IMR-90 (cell line): Measurements from ENCODE around the gene CAPSL. TPM values are rescaled to one million over a fixed set of nuclear protein-coding genes. Genes with fewer than 3 reads are reported as not detected.

ENCODE experiments used
- ATAC-seq: fragments of 200-7000 bp; cut with Tn5 transposase; 2 replicates; pipeline ENCODE4 v1.9.1; 2020; ENCODE audit warnings: low read depth, mild to moderate bottlenecking, moderate library complexity
- BruUV-seq: library from RNA; stranded (reverse); fragments of 400-500 nt; replicated peaks from 2 replicates; lab custom pipeline; 2021; lab: Mats Ljungman, UMichigan
- CTCF ChIA-PET: fragments of 300-600 bp; formaldehyde crosslinking; extraction: SDS; loops from one replicate; lab custom pipeline; 2021; ENCODE audit warnings: antibody characterized with exemption; lab: Yijun Ruan, JAX
- POLR2A ChIA-PET: fragments of 300-600 bp; sonication (Branson Sonifier 250); formaldehyde crosslinking; loops from one replicate; lab custom pipeline; 2022; ENCODE audit warnings: antibody characterized with exemption; ENCODE audit not compliant: unreplicated experiment; lab: Charles Lee
- DNase-seq: peaks from one replicate; pipeline ENCODE4 v3.0.0; 2013
- H2AFZ ChIP-seq: replicated peaks from 2 replicates; pipeline ENCODE3; 2013; ENCODE audit warnings: low read length, mild to moderate bottlenecking; ENCODE audit not compliant: poor library complexity
- H2AK5ac ChIP-seq: 2 replicates; pipeline ENCODE4 v1.6.1; 2013; ENCODE audit warnings: low read depth, low read length, inconsistent platforms
- H2AK9ac ChIP-seq: replicated peaks from 2 replicates; pipeline ENCODE3; 2013; ENCODE audit warnings: mild to moderate bottlenecking, low read depth, low read length, moderate library complexity; ENCODE audit not compliant: poor library complexity
- H2BK120ac ChIP-seq: 2 replicates; pipeline ENCODE4 v1.6.1; 2013; ENCODE audit warnings: low read depth, low read length, inconsistent platforms
- H2BK15ac ChIP-seq: 3 replicates; pipeline ENCODE4 v1.6.1; 2013; ENCODE audit warnings: low read depth, low read length, inconsistent platforms
- H2BK20ac ChIP-seq: 2 replicates; pipeline ENCODE4 v1.6.1; 2013; ENCODE audit warnings: low read depth, mild to moderate bottlenecking, inconsistent platforms, low read length, moderate library complexity
- H2BK5ac ChIP-seq: 2 replicates; pipeline ENCODE4 v1.6.1; 2013; ENCODE audit warnings: mild to moderate bottlenecking, low read depth, low read length, inconsistent platforms; ENCODE audit not compliant: poor library complexity, severe bottlenecking
- H3K14ac ChIP-seq: replicated peaks from 2 replicates; pipeline ENCODE4 v1.6.1; 2013; ENCODE audit warnings: low read depth, low read length, inconsistent platforms
- H3K18ac ChIP-seq: 2 replicates; pipeline ENCODE4 v1.6.1; 2013; ENCODE audit warnings: low read depth, low read length, control low read depth
- H3K23ac ChIP-seq: 2 replicates; pipeline ENCODE4 v1.6.1; 2013; ENCODE audit warnings: low read depth, low read length, inconsistent platforms
- H3K27ac ChIP-seq: 2 replicates; pipeline ENCODE4 v1.5.1; 2013; ENCODE audit warnings: mild to moderate bottlenecking, control low read depth, low read length; ENCODE audit not compliant: insufficient read depth
- H3K27me3 ChIP-seq: 2 replicates; pipeline ENCODE4 v1.6.1; 2013; ENCODE audit warnings: low read length; ENCODE audit not compliant: control insufficient read depth, insufficient read depth
- H3K36me3 ChIP-seq: 2 replicates; pipeline ENCODE4 v1.6.1; 2013; ENCODE audit warnings: low read length, mixed read lengths; ENCODE audit not compliant: control insufficient read depth, insufficient read depth
- H3K4ac ChIP-seq: 2 replicates; pipeline ENCODE4 v1.6.1; 2013; ENCODE audit warnings: low read depth, low read length, inconsistent platforms
- H3K4me1 ChIP-seq: 2 replicates; pipeline ENCODE4 v1.6.1; 2013; ENCODE audit warnings: low read length, mixed read lengths; ENCODE audit not compliant: control insufficient read depth, insufficient read depth
- H3K4me2 ChIP-seq: 2 replicates; pipeline ENCODE4 v1.6.1; 2013; ENCODE audit warnings: low read depth, mild to moderate bottlenecking, control low read depth, low read length, moderate library complexity
- H3K4me3 ChIP-seq: 2 replicates; pipeline ENCODE4 v1.5.1; 2013; ENCODE audit warnings: low read depth, mild to moderate bottlenecking, control low read depth, low read length, moderate library complexity; ENCODE audit not compliant: insufficient read depth
- H3K56ac ChIP-seq: 2 replicates; pipeline ENCODE4 v1.6.1; 2013; ENCODE audit warnings: low read length, inconsistent platforms; ENCODE audit not compliant: insufficient read depth; ENCODE audit errors: extremely low read depth
- H3K79me1 ChIP-seq, 2 experiments: 2 replicates each; pipeline ENCODE4 v1.6.1; 2013; ENCODE audit warnings: low read length in 2 of 2, inconsistent platforms in 1 of 2, low read depth in 1 of 2
- H3K9ac ChIP-seq: 2 replicates; pipeline ENCODE4 v1.6.1; 2013; ENCODE audit warnings: low read depth, low read length, control low read depth
- H3K9me1 ChIP-seq: 2 replicates; pipeline ENCODE4 v1.6.1; 2013; ENCODE audit warnings: low read length, inconsistent platforms; ENCODE audit not compliant: insufficient read depth
- H3K9me3 ChIP-seq: 2 replicates; pipeline ENCODE4 v1.6.1; 2013; ENCODE audit warnings: low read length; ENCODE audit not compliant: control insufficient read depth, insufficient read depth
- H4K20me1 ChIP-seq: 2 replicates; pipeline ENCODE4 v1.6.1; 2013; ENCODE audit warnings: low read length, inconsistent platforms; ENCODE audit not compliant: insufficient read depth
- H4K5ac ChIP-seq: 2 replicates; pipeline ENCODE4 v1.6.1; 2013; ENCODE audit warnings: mild to moderate bottlenecking, low read depth, low read length, control low read depth
- H4K8ac ChIP-seq, 2 experiments: 2 replicates each; pipeline ENCODE4 v1.6.1; 2013; ENCODE audit warnings: low read depth in 2 of 2, low read length in 2 of 2, control low read depth in 1 of 2, inconsistent platforms in 1 of 2
- H4K91ac ChIP-seq: 2 replicates; pipeline ENCODE4 v1.6.1; 2013; ENCODE audit warnings: low read depth, low read length, inconsistent platforms; ENCODE audit not compliant: insufficient read depth
- BHLHE40 ChIP-seq: fragments of 150-350 bp; IDR thresholded peaks from 2 replicates; pipeline ENCODE4 v1.6.1; 2016; ENCODE audit warnings: mild to moderate bottlenecking, low read depth, low read length
- CEBPB ChIP-seq: IDR thresholded peaks from 2 replicates; pipeline ENCODE4 v1.6.1; 2012; ENCODE audit warnings: low read depth, low read length, improper control_type of control experiment
- CHD1 ChIP-seq: IDR thresholded peaks from 2 replicates; pipeline ENCODE4 v1.6.1; 2012; ENCODE audit warnings: low read depth, low read length, improper control_type of control experiment
- CTCF ChIP-seq: conservative IDR thresholded peaks from 2 replicates; pipeline ENCODE4 v1.5.1; 2012; ENCODE audit warnings: mild to moderate bottlenecking, low read depth, low read length, improper control_type of control experiment
- ELK1 ChIP-seq: fragments of 150-350 bp; IDR thresholded peaks from 2 replicates; pipeline ENCODE4 v1.6.1; 2016; ENCODE audit warnings: low read depth, mild to moderate bottlenecking, low read length, moderate library complexity, borderline replicate concordance
- FOS ChIP-seq: fragments of 150-350 bp; IDR thresholded peaks from 2 replicates; pipeline ENCODE4 v1.6.1; 2016; ENCODE audit warnings: low read depth, low read length
- MAFK ChIP-seq: IDR thresholded peaks from 2 replicates; pipeline ENCODE4 v1.6.1; 2012; ENCODE audit warnings: low read depth, low read length, improper control_type of control experiment
- MAZ ChIP-seq: IDR thresholded peaks from 2 replicates; pipeline ENCODE4 v1.6.1; 2012; ENCODE audit warnings: low read depth, mild to moderate bottlenecking, low read length, improper control_type of control experiment, moderate library complexity, borderline replicate concordance
- MXI1 ChIP-seq: IDR thresholded peaks from 2 replicates; pipeline ENCODE4 v1.6.1; 2012; ENCODE audit warnings: low read depth, mild to moderate bottlenecking, low read length, moderate library complexity, borderline replicate concordance
- NFE2L2 ChIP-seq: fragments of 150-350 bp; IDR thresholded peaks from 2 replicates; pipeline ENCODE4 v1.6.1; 2016; ENCODE audit warnings: low read depth, mild to moderate bottlenecking, low read length
- POLR2A ChIP-seq: IDR thresholded peaks from 2 replicates; pipeline ENCODE4 v1.6.1; 2012; ENCODE audit warnings: mild to moderate bottlenecking, low read depth, low read length
- RAD21 ChIP-seq: IDR thresholded peaks from 2 replicates; pipeline ENCODE4 v1.6.1; 2012; ENCODE audit warnings: low read length, improper control_type of control experiment
- RCOR1 ChIP-seq: IDR thresholded peaks from 2 replicates; pipeline ENCODE4 v1.6.1; 2012; ENCODE audit warnings: mild to moderate bottlenecking, low read length, improper control_type of control experiment; ENCODE audit not compliant: insufficient replicate concordance
- RFX5 ChIP-seq: IDR thresholded peaks from 2 replicates; pipeline ENCODE4 v1.8.0; 2012; ENCODE audit warnings: low read depth, mild to moderate bottlenecking, low read length, moderate library complexity
- SMC3 ChIP-seq: fragments of 150-350 bp; IDR thresholded peaks from 2 replicates; pipeline ENCODE4 v1.6.1; 2016; ENCODE audit warnings: low read depth, mild to moderate bottlenecking, antibody characterized with exemption, low read length, moderate library complexity
- USF2 ChIP-seq: fragments of 150-350 bp; IDR thresholded peaks from 2 replicates; pipeline ENCODE4 v1.6.1; 2017; ENCODE audit warnings: mild to moderate bottlenecking, antibody characterized with exemption, low read length, low read depth
- WGBS, 2 experiments: methylation state at CpG; one replicate each; pipeline versions ENCODE4 v1.1.5 to v1.1.7; 2013; ENCODE audit warnings: missing lambda C conversion rate in 2 of 2; ENCODE audit not compliant: insufficient read length in 1 of 2; ENCODE audit errors: extremely low coverage in 2 of 2; 5-methylcytosine and 5-hydroxymethylcytosine counted together
- dilution Hi-C: fragments of 300-500 bp; cut with HindIII; formaldehyde crosslinking; loops from one replicate; pipeline ENCODE4 v1.14.3; 2018; ENCODE audit warnings: low sequenced_read_pairs; ENCODE audit not compliant: unreplicated experiment
- in situ Hi-C: fragments of 300-500 bp; cut with MboI; formaldehyde crosslinking; loops from 3 replicates; pipeline ENCODE4 v1.14.3; 2019; ENCODE audit warnings: low sequenced_read_pairs, inconsistent platforms, mixed read lengths
- intact Hi-C: fragments of 100-400 bp; cut with micrococcal nuclease; formaldehyde crosslinking; loops from 2 replicates; pipeline ENCODE4 v1.10.0; 2022
- polyA plus RNA-seq, 3 experiments: library from polyadenylated mRNA; depleted of rRNA; stranded (reverse); fragments of >200 nt; gene quantifications; 2 replicates each; pipeline ENCODE4 v1.2.3, GENCODE V29; 2012; ENCODE audit warnings: low replicate concordance in 1 of 3
- total RNA-seq: library from RNA; depleted of rRNA; stranded (reverse); fragments of >200 nt; gene quantifications from 2 replicates; pipeline ENCODE4 v1.2.3, GENCODE V29; 2012

The CAPSL gene
- total and polyA plus RNA-seq, 2 of the 4 experiments (the other 2 are of a cell fraction) = 0.09 TPM; not detected in 1

GRCh38 chr5:35908228-35908627, 30.2 kb downstream of the CAPSL start:
- H2AK5ac ChIP-seq = no peak overlapping the region
- ATAC-seq (no peak), DNase-seq (no peak)
- H2AFZ ChIP-seq = no peak overlapping the region
- no peaks in the 10 kb centered on the region for H3K9me1 ChIP-seq
- in situ Hi-C loops = no loop called here
- H3K4ac ChIP-seq = no peak overlapping the region
- dilution Hi-C loops = no loop called here
- no peaks in the 10 kb centered on the region for H3K4me1 ChIP-seq
- H4K5ac ChIP-seq = no peak overlapping the region
- H3K18ac ChIP-seq = no peak overlapping the region
- BruUV-seq = no TSS peak
- no peak for TF ChIP-seq NFE2L2
- no peak for TF ChIP-seq CHD1
- no peak for TF ChIP-seq MAFK
- TF ChIP-seq RAD21 = no peak
- no peak for TF ChIP-seq RCOR1
- no peak for TF ChIP-seq USF2
- TF ChIP-seq CEBPB = no peak
- no peak for TF ChIP-seq MAZ
- no peak for TF ChIP-seq RFX5
- TF ChIP-seq SMC3 = no peak
- TF ChIP-seq CTCF = no peak
- TF ChIP-seq MXI1 = no peak
- TF ChIP-seq POLR2A = no peak
- no peak for TF ChIP-seq ELK1
- no peak for TF ChIP-seq FOS
- no peak for TF ChIP-seq BHLHE40
- H3K79me1 ChIP-seq = no peaks in the 10 kb centered on the region
- peaks cover 3% of the 10 kb centered on the region; the same call in 1 of the 2 replicates for H3K9me3 ChIP-seq
- H3K14ac ChIP-seq = no peak overlapping the region
- H4K8ac ChIP-seq = no peak overlapping the region
- no peak overlapping the region for H3K9ac ChIP-seq
- ChIA-PET POLR2A (no interaction called here), CTCF (interaction anchor here (1.1 to 1.5 kb wide), 3 partner anchors 10 to 46 kb away, joined by 4 to 5 read pairs (median 5); no protein-coding TSS in a partner anchor)
- no peak overlapping the region for H3K56ac ChIP-seq
- H3K36me3 ChIP-seq = no peaks in the 10 kb centered on the region
- no peak overlapping the region for H2BK120ac ChIP-seq
- H2BK15ac ChIP-seq = no peak overlapping the region
- no peak overlapping the region for H3K27ac ChIP-seq
- no peak overlapping the region for H2AK9ac ChIP-seq
- no peak overlapping the region for H2BK20ac ChIP-seq
- H4K91ac ChIP-seq = no peak overlapping the region
- no peaks in the 10 kb centered on the region for H4K20me1 ChIP-seq
- H3K23ac ChIP-seq = no peak overlapping the region
- H2BK5ac ChIP-seq = no peak overlapping the region
- H3K27me3 ChIP-seq = no peaks in the 10 kb centered on the region
- intact Hi-C loops = no loop called here
- no peak overlapping the region for H3K4me3 ChIP-seq
- WGBS, 2 experiments = no CpG with 5 or more reads among the region's 1 CpG
- no peak overlapping the region for H3K4me2 ChIP-seq
